Lower leg skin (tissue), 4 donors: Measurements from ENCODE around the gene STX4. TPM values are rescaled to one million over a fixed set of nuclear protein-coding genes. Genes with fewer than 3 reads are reported as not detected.
A peak's percentile ranks its signal among the peaks of the same experiment; 100 is the strongest.

Experiments used
- DNase-seq, 2 donors: peaks; one replicate each; pipeline ENCODE4 v3.0.0-alpha.2; 2019; ENCODE audit warnings: low spot score in 2 of 2
- H3K4me3 ChIP-seq: fragments of 200-600 bp; sonication (generic); 2 replicates; pipeline ENCODE4 v1.5.1; 2017; ENCODE audit warnings: mild to moderate bottlenecking, low read depth; ENCODE audit not compliant: poor library complexity, severe bottlenecking
- POLR2A ChIP-seq, 2 donors: fragments of 450-650 bp; IDR thresholded peaks; one replicate each; pipeline ENCODE4 v1.6.1; 2016 to 2017; ENCODE audit warnings: antibody characterized with exemption in 2 of 2, mild to moderate bottlenecking in 1 of 2, moderate library complexity in 1 of 2
- WGBS, 2 donors: methylation state at CpG; one replicate each; pipeline ENCODE4 v1.1.5; 2018; 5-methylcytosine and 5-hydroxymethylcytosine counted together
- intact Hi-C: fragments of 100-400 bp; cut with DNase I; formaldehyde crosslinking; loops from one replicate; pipeline ENCODE4 v1.15.0; 2023; ENCODE audit warnings: low total_unique reads
- total RNA-seq, 4 donors: library from RNA; depleted of rRNA; stranded (reverse); fragments of >200 nt; gene quantifications; one replicate each; pipeline ENCODE4 v1.1.0, GENCODE V29; 2016
- TF ChIP-seq, protein P1 (sequence below), 3 donors: fragments of 450-650 bp; IDR thresholded peaks; one replicate each; pipeline ENCODE4 v1.5.1; 2016; ENCODE audit warnings: antibody characterized with exemption in 3 of 3, mild to moderate bottlenecking in 3 of 3, moderate library complexity in 2 of 3

The STX4 gene
- total RNA-seq, 4 donors from 2014 or later = 38.7 to 53.1 (median 46.4) TPM

DNA sequence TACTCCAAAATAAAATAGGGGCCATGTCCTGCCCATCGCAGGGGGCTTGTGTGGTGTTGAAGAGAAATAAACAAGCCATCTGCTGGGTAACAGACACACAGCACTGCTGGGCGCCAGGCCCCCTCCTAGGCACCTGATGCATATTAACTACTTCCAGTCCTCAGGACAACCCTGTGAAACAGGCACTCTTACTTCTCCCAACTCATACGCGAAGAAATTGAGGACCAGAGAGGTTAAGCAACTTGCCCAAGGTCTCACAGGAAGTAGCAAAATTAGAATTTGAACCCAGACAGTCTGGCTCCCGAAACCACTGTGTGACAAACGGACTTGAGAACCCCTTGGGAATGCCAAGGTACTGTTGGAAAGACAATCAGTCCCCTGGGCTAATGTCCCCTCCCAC lies 25.7 kb upstream of the STX4 start:
- H3K4me3 ChIP-seq = no peak overlapping the region
- intact Hi-C loops = no loop called here
- WGBS, 2 donors = 60 to 65% methylated on average over 6 of the region's 6 CpGs
- TF ChIP-seq POLR2A (IDR thresholded peaks at IDR 0.05) = no peak
- TF ChIP-seq, protein P1, sequence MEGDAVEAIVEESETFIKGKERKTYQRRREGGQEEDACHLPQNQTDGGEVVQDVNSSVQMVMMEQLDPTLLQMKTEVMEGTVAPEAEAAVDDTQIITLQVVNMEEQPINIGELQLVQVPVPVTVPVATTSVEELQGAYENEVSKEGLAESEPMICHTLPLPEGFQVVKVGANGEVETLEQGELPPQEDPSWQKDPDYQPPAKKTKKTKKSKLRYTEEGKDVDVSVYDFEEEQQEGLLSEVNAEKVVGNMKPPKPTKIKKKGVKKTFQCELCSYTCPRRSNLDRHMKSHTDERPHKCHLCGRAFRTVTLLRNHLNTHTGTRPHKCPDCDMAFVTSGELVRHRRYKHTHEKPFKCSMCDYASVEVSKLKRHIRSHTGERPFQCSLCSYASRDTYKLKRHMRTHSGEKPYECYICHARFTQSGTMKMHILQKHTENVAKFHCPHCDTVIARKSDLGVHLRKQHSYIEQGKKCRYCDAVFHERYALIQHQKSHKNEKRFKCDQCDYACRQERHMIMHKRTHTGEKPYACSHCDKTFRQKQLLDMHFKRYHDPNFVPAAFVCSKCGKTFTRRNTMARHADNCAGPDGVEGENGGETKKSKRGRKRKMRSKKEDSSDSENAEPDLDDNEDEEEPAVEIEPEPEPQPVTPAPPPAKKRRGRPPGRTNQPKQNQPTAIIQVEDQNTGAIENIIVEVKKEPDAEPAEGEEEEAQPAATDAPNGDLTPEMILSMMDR (IDR thresholded peaks at IDR 0.05) = no peak
- DNase-seq = no peak

DNA sequence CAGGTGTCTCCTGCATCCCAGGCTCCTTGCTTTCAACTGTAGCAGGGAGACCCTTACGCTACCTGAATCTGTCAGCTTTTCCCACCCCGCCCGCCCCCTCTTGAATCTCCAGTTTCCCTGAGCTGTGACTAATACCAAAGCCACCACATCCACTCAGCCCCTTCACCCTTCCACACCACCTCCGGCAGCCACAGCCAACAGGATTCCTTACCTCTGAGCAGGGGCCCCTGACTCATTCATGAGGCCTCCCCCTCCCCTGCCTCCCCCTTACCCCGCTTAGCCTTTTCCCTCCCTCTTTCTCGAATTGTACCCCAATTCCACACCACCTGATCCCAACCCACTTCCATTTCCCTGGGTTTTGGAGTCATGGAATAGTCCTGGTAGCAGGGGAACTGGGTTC lies 25.2 kb upstream of the STX4 start:
- WGBS, 2 donors = 72 to 77% methylated on average over 6 of the region's 6 CpGs
- TF ChIP-seq, protein P1 (IDR thresholded peaks at IDR 0.05) = no peak
- no peak for TF ChIP-seq POLR2A (IDR thresholded peaks at IDR 0.05)
- H3K4me3 ChIP-seq = no peak overlapping the region
- intact Hi-C loops = no loop called here
- DNase-seq = no peak

DNA sequence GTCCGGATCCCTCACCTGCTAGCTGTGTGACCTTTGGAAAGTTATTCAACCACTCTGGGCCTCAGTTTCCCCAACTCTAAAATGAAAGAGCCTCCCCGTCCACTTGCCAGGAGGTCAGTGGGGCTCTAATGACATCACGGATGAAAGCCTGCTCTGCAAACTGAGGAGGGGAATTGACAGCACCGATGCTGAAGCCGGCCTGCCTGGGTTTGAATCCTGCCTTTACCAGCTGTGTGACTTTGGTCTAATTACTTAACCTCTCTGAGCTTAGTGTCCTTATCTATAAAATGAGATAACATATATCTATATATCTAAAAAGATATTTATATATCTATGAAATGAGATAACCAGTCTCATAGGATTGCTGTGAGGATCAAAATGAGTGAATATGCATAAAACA lies 24.8 kb upstream of the STX4 start:
- TF ChIP-seq, protein P1 (IDR thresholded peaks at IDR 0.05) = no peak
- TF ChIP-seq POLR2A (IDR thresholded peaks at IDR 0.05) = no peak
- H3K4me3 ChIP-seq = no peak overlapping the region
- intact Hi-C loops = no loop called here
- WGBS, 2 donors = 75 to 90% methylated on average over 5 of the region's 5 CpGs
- DNase-seq = no peak

DNA sequence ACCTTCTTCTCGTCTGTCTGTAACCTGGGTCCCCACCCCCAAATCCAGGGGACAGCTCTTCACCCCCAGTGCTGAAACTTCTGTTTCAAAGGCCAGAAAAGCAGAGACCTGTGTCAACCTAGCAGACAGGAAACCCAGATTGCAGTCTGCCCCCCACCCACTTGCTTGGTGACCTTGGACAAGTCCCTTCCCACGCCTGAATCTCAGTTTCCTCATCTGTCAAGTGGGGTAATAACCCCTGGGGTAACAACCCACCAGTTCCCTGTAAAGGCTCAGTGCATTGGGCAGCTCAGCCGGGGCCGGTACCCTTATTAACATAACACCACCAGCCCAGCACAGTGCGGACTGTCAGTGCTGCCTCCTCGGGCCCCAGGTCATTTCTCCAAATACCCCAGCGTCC lies 24.2 kb upstream of the STX4 start:
- WGBS, 2 donors = 90% methylated on average over 7 of the region's 7 CpGs
- no peak for DNase-seq
- TF ChIP-seq POLR2A (IDR thresholded peaks at IDR 0.05) = no peak
- TF ChIP-seq, protein P1 (IDR thresholded peaks at IDR 0.05) = no peak
- H3K4me3 ChIP-seq = no peak overlapping the region
- intact Hi-C loops = no loop called here

DNA sequence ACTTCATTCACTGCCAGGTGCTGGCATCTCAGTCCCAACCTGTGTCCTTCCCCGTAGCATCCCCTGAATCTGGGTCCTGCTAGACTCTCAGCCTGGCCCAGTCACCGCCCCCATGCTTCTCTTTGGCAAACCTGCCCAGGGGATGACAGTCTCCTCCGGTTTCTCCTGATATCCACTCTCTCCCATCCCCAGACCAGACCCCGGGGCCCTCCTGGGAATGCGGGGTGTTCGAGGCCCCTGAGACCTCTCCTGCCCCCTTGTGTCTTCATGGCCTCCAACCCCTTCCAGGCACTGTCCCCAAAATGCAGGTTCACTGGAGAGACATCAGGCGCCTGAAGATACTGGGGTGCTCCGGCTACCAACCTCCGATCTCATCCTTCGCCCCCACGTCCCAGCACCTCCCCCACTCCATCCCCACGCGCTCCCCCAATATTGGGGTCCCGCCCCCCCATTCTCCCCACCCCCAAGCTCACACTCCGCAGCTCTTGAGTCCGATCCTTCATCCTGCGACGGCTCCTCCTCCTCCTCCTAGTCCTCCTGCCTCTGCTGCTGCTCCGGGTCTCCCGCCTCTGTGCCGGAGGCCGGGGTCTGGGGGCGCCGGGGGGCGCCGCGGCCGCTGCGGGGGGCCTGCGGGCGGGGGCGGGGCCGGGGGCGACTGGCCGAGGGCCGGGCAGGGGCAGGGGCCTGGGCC lies 23.3 kb upstream of the STX4 start:
- intact Hi-C loops = no loop called here
- no peak for TF ChIP-seq POLR2A (IDR thresholded peaks at IDR 0.05)
- TF ChIP-seq, protein P1 (IDR thresholded peaks at IDR 0.05) = no peak
- 15 to 31% methylated on average over 18 to 35 of the region's 36 CpGs for WGBS, 2 donors
- peak in 1 of 2 donors; percentile 80 for DNase-seq
- H3K4me3 ChIP-seq = no peak overlapping the region
